Uterus (tissue), 2 donors: ENCODE measurements around the gene PLEKHA7.

Experiments used
- POLR2A ChIP-seq, 2 donors: fragments of 450-650 bp; IDR thresholded peaks; one replicate each; pipeline ENCODE4 v1.6.1; 2016; ENCODE audit warnings: antibody characterized with exemption in 2 of 2, mild to moderate bottlenecking in 1 of 2, moderate library complexity in 1 of 2
- TF ChIP-seq, protein P1 (sequence below), 4 experiments: fragments of 200-600 bp in 2 of 4; fragments of 450-650 bp in 2 of 4; sonication (generic) in 2 of 4; IDR thresholded peaks; one replicate each; pipeline ENCODE4 v1.5.1; 2016 to 2019; ENCODE audit warnings: antibody characterized with exemption in 4 of 4, mild to moderate bottlenecking in 2 of 4, moderate library complexity in 1 of 4

- TF ChIP-seq, protein P1, sequence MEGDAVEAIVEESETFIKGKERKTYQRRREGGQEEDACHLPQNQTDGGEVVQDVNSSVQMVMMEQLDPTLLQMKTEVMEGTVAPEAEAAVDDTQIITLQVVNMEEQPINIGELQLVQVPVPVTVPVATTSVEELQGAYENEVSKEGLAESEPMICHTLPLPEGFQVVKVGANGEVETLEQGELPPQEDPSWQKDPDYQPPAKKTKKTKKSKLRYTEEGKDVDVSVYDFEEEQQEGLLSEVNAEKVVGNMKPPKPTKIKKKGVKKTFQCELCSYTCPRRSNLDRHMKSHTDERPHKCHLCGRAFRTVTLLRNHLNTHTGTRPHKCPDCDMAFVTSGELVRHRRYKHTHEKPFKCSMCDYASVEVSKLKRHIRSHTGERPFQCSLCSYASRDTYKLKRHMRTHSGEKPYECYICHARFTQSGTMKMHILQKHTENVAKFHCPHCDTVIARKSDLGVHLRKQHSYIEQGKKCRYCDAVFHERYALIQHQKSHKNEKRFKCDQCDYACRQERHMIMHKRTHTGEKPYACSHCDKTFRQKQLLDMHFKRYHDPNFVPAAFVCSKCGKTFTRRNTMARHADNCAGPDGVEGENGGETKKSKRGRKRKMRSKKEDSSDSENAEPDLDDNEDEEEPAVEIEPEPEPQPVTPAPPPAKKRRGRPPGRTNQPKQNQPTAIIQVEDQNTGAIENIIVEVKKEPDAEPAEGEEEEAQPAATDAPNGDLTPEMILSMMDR (IDR thresholded peaks at IDR 0.05): no peak
- TF ChIP-seq POLR2A (IDR thresholded peaks at IDR 0.05): no peak
Observed at GRCh38 chr11:16856022-16856471, 158.2 kb downstream of the PLEKHA7 start.
